Effector CD8-positive, alpha-beta T cell (primary cell): ENCODE results near the gene ENPP4.
"Not testable (repeated sequence)": the region's sequence is repeated elsewhere in the genome, so short reads cannot be mapped to it uniquely, and the experiment has no call there.

Experiments used
- DNase-seq: peaks from one replicate; lab custom pipeline; 2025; lab: John Stamatoyannopoulos, UW

ENPP4 gene

GRCh38 chr6:46131291-46131690 is 1.5 kb downstream of the ENPP4 start:
- not testable (repeated sequence) for DNase-seq

GRCh38 chr6:46134216-46134615 is 4.4 kb downstream of the ENPP4 start:
- DNase-seq, result no peak

- no peak for DNase-seq
Measured at GRCh38 chr6:46135176-46135575, 5.4 kb downstream of the ENPP4 start.

GRCh38 chr6:46136831-46137230 is 7.0 kb downstream of the ENPP4 start:
- DNase-seq, result no peak

- DNase-seq, result no peak
Measured at GRCh38 chr6:46137387-46137786, 7.6 kb downstream of the ENPP4 start.

- no peak for DNase-seq
Measured at GRCh38 chr6:46138281-46138680, 8.5 kb downstream of the ENPP4 start.

- no peak for DNase-seq
Measured at GRCh38 chr6:46144270-46144669, 14.5 kb downstream of the ENPP4 start.

- not testable (repeated sequence) for DNase-seq
Measured at GRCh38 chr6:46149066-46149465, 19.3 kb downstream of the ENPP4 start.

GRCh38 chr6:46156701-46157100 is 26.9 kb downstream of the ENPP4 start:
- no peak for DNase-seq

- no peak for DNase-seq
Measured at GRCh38 chr6:46159229-46159628, 29.4 kb downstream of the ENPP4 start.

- DNase-seq, result no peak
Measured at GRCh38 chr6:46160102-46160501, 30.3 kb downstream of the ENPP4 start.

GRCh38 chr6:46170357-46171289 is 40.8 kb downstream of the ENPP4 start, which contains the start of gene ENPP5:
ENPP5 (minus strand) TSS chr6:46170980; CDS start chr6:46168262, 2,718 bp downstream.
- peak; percentile 68 for DNase-seq

- DNase-seq, result no peak
Measured at GRCh38 chr6:46172176-46172575, 42.4 kb downstream of the ENPP4 start.

- DNase-seq, result no peak
Measured at GRCh38 chr6:46174904-46175303, 45.1 kb downstream of the ENPP4 start.

GRCh38 chr6:46175446-46175845 is 45.7 kb downstream of the ENPP4 start:
- no peak for DNase-seq

GRCh38 chr6:46175976-46176375 is 46.2 kb downstream of the ENPP4 start:
- DNase-seq, result no peak

- no peak for DNase-seq
Measured at GRCh38 chr6:46184114-46184513, 54.3 kb downstream of the ENPP4 start.

GRCh38 chr6:46186583-46186982 is 56.8 kb downstream of the ENPP4 start:
- DNase-seq, result no peak

GRCh38 chr6:46189726-46190125 is 59.9 kb downstream of the ENPP4 start:
- DNase-seq, result no peak

GRCh38 chr6:46190889-46191288 is 61.1 kb downstream of the ENPP4 start:
- no peak for DNase-seq

GRCh38 chr6:46191961-46192360 is 62.2 kb downstream of the ENPP4 start:
- DNase-seq, result no peak
